NCI-H82 (cell line): ENCODE results near the gene F5.
"Not testable (repeated sequence)": the region's sequence is repeated elsewhere in the genome, so short reads cannot be mapped to it uniquely, and the experiment has no call there.

Experiments used
- DNase-seq: peaks from one replicate; lab custom pipeline; 2025; lab: John Stamatoyannopoulos, UW

F5 gene

GRCh38 chr1:169508432-169509338, 77.6 kb downstream of the F5 start:
- no peak for DNase-seq

GRCh38 chr1:169507413-169507812, 78.9 kb downstream of the F5 start:
- no peak for DNase-seq

GRCh38 chr1:169503601-169504000, 82.7 kb downstream of the F5 start:
- DNase-seq = not testable (repeated sequence)

- no peak for DNase-seq
Measured at GRCh38 chr1:169499807-169500206, 86.5 kb downstream of the F5 start.

- DNase-seq = no peak
Measured at GRCh38 chr1:169497317-169497716, 89.0 kb downstream of the F5 start.

GRCh38 chr1:169495916-169496315, 90.4 kb downstream of the F5 start:
- DNase-seq = no peak

GRCh38 chr1:169495046-169495775, 91.1 kb downstream of the F5 start:
- no peak for DNase-seq

GRCh38 chr1:169494343-169494742, 91.9 kb downstream of the F5 start:
- DNase-seq = no peak

GRCh38 chr1:169493251-169493650, 93.0 kb downstream of the F5 start:
- DNase-seq = no peak

- no peak for DNase-seq
Measured at GRCh38 chr1:169491845-169492281, 94.4 kb downstream of the F5 start.

- no peak for DNase-seq
Measured at GRCh38 chr1:169488157-169488556, 98.1 kb downstream of the F5 start.

- no peak for DNase-seq
Measured at GRCh38 chr1:169487561-169487960, 98.7 kb downstream of the F5 start.

GRCh38 chr1:169487133-169487532, 99.1 kb downstream of the F5 start:
- no peak for DNase-seq

GRCh38 chr1:169486281-169487051, 99.8 kb downstream of the F5 start:
- DNase-seq = peak; percentile 46

- DNase-seq = peak; percentile 100
Measured at GRCh38 chr1:169485431-169486280, 100.6 kb downstream of the F5 start, which contains the start of gene SLC19A2. TSS of gene SLC19A2 (minus strand) at chr1:169485944. CDS start at chr1:169485766, 178 bp downstream.

- peak; percentile 71 for DNase-seq
Measured at GRCh38 chr1:169484683-169485430, 101.4 kb downstream of the F5 start.

- DNase-seq = no peak
Measured at GRCh38 chr1:169484101-169484500, 102.2 kb downstream of the F5 start.

GRCh38 chr1:169483500-169483966, 102.7 kb downstream of the F5 start:
- peak; percentile 48 for DNase-seq

- DNase-seq = no peak
Measured at GRCh38 chr1:169479363-169480066, 106.8 kb downstream of the F5 start.
